Osteoblast (primary cell): Measurements from ENCODE around the gene PLAAT4. TPM values are rescaled to one million over a fixed set of nuclear protein-coding genes. Genes with fewer than 3 reads are reported as not detected.

Experiments used
- DNase-seq: peaks from one replicate; pipeline ENCODE4 v3.0.0; 2011; ENCODE audit warnings: low spot score, mixed read lengths; ENCODE audit not compliant: insufficient read length; ENCODE audit errors: missing footprints
- H2AFZ ChIP-seq: 2 replicates; pipeline ENCODE4 v1.6.0; 2011; ENCODE audit warnings: mild to moderate bottlenecking, low read length
- H3K27ac ChIP-seq: 2 replicates; pipeline ENCODE4 v1.5.1; 2011; ENCODE audit warnings: mild to moderate bottlenecking, low read depth, low read length, moderate library complexity
- H3K27me3 ChIP-seq: 2 replicates; pipeline ENCODE4 v1.6.0; 2012; ENCODE audit warnings: mild to moderate bottlenecking, control low read depth, inconsistent platforms, low read length, moderate library complexity; ENCODE audit not compliant: insufficient read depth
- H3K36me3 ChIP-seq: 2 replicates; pipeline ENCODE4 v1.5.1; 2011; ENCODE audit warnings: mild to moderate bottlenecking, low read length, control low read depth, moderate library complexity; ENCODE audit not compliant: insufficient read depth
- H3K4me1 ChIP-seq: 2 replicates; pipeline ENCODE4 v1.5.1; 2011; ENCODE audit warnings: mild to moderate bottlenecking, low read length, control low read depth, moderate library complexity; ENCODE audit not compliant: insufficient read depth
- H3K4me2 ChIP-seq: 2 replicates; pipeline ENCODE4 v1.6.0; 2011; ENCODE audit warnings: mild to moderate bottlenecking, low read length; ENCODE audit not compliant: insufficient read depth
- H3K4me3 ChIP-seq: fragments of 200-600 bp; sonication (generic); 3 replicates; pipeline ENCODE4 v1.5.1; 2012; ENCODE audit warnings: mild to moderate bottlenecking, low read length, inconsistent platforms; ENCODE audit not compliant: insufficient read depth
- H3K79me2 ChIP-seq: 2 replicates; pipeline ENCODE4 v1.6.0; 2012; ENCODE audit warnings: mild to moderate bottlenecking, low read length, control low read depth, inconsistent platforms; ENCODE audit not compliant: insufficient read depth
- H3K9me3 ChIP-seq: 2 replicates; pipeline ENCODE4 v1.5.1; 2011; ENCODE audit warnings: low read depth, low read length, control low read depth
- H4K20me1 ChIP-seq: 2 replicates; pipeline ENCODE4 v1.6.0; 2012; ENCODE audit warnings: mild to moderate bottlenecking, low read length, control low read depth; ENCODE audit not compliant: insufficient read depth
- CTCF ChIP-seq: IDR thresholded peaks from 2 replicates; pipeline ENCODE4 v1.5.1; 2011; ENCODE audit warnings: mild to moderate bottlenecking, low read depth, low read length, moderate library complexity; ENCODE audit errors: extremely low read depth
- total RNA-seq: library from RNA; depleted of rRNA; stranded (reverse); fragments of >200 nt; gene quantifications from 2 replicates; pipeline ENCODE4 v1.2.3, GENCODE V29; 2012

The PLAAT4 gene
- total RNA-seq, 1 donor: 26.1 TPM

GRCh38 chr11:63554877-63555223, 18.2 kb downstream of the PLAAT4 start:
- H3K9me3 ChIP-seq: no peaks in the 10 kb centered on the region
- H2AFZ ChIP-seq: no peak overlapping the region
- no peaks in the 10 kb centered on the region for H3K27me3 ChIP-seq
- no peaks in the 10 kb centered on the region for H4K20me1 ChIP-seq
- H3K4me1 ChIP-seq: peaks cover 4% of the 10 kb centered on the region
- no peaks in the 10 kb centered on the region for H3K36me3 ChIP-seq
- H3K4me3 ChIP-seq: no peak overlapping the region
- no peak for DNase-seq
- no peak for TF ChIP-seq CTCF
- H3K27ac ChIP-seq: no peak overlapping the region
- H3K79me2 ChIP-seq: no peaks in the 10 kb centered on the region
- H3K4me2 ChIP-seq: no peak overlapping the region

GRCh38 chr11:63556404-63557013, 19.9 kb downstream of the PLAAT4 start:
- TF ChIP-seq CTCF: no peak
- Histone ChIP-seq H3K27ac (no peak overlapping the region), H3K79me2 (no peaks in the 10 kb centered on the region), H3K36me3 (no peaks in the 10 kb centered on the region), H3K4me3 (no peak overlapping the region), H4K20me1 (no peaks in the 10 kb centered on the region), H3K27me3 (no peaks in the 10 kb centered on the region), H3K9me3 (no peaks in the 10 kb centered on the region), H2AFZ (no peak overlapping the region), H3K4me1 (peaks cover 12% of the 10 kb centered on the region), H3K4me2 (no peak overlapping the region)
- DNase-seq: no peak

DNA sequence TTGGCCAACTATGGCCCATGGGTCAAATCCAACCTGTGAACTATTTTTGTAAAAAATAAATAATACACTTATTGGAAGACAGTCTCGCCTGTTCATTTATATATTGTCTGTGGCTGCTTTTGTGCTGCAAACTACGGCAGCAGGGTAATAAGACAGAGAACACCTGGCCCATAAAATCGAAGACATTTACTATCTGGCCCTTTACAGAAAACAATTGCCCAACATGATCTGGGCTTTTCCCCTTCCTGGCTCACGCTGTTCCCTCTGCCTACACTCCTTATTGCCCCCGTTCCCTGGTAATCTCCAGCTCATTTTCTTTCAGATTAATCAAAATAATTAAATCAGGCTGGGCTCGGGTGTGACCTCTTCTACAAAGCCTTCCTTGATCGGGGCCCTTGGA, 21.0 kb downstream of the PLAAT4 start:
- no peaks in the 10 kb centered on the region for H4K20me1 ChIP-seq
- no peaks in the 10 kb centered on the region for H3K79me2 ChIP-seq
- no peaks in the 10 kb centered on the region for H3K27me3 ChIP-seq
- H3K36me3 ChIP-seq: no peaks in the 10 kb centered on the region
- H3K9me3 ChIP-seq: no peaks in the 10 kb centered on the region
- no peak overlapping the region for H3K27ac ChIP-seq
- H3K4me2 ChIP-seq: no peak overlapping the region
- peaks cover 12% of the 10 kb centered on the region for H3K4me1 ChIP-seq
- H2AFZ ChIP-seq: no peak overlapping the region
- H3K4me3 ChIP-seq: no peak overlapping the region
- TF ChIP-seq CTCF: no peak
- DNase-seq: no peak

DNA sequence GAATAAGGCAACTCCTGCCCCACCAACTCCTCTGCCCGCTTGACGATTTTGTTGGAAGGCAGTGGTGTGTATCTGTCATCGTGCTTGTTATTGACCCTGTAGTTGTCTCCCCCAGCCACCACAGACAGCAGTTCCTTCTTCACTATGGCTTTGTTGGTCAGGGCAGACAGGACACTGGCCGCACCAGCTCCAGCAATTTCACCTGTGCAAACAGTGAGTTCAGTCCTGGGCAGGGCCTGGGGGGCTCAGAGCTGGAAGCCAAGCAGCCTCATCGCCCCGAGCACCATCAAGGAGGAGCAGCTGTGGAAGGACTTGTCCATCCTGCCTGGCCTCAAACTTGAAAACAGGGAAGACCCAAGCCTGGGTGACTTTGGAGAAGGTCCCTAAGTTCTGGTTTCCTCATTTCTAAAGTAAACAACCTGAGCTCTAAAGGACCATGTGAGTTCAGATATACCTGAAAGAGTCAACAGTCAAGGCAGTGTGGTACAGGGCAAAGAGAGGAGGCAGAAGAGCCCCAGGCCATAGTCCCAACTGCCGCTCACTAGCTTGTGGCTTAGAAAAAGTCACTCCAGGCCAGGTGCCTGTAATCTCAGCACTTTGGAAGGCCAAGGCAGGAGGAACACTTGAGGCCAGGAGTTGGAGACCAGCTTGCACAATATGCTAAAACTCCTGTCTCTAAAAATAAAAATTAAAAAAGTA, 22.0 kb downstream of the PLAAT4 start:
- no peak for DNase-seq
- no peaks in the 10 kb centered on the region for H3K79me2 ChIP-seq
- H3K4me2 ChIP-seq: no peak overlapping the region
- no peak overlapping the region for H3K27ac ChIP-seq
- H3K36me3 ChIP-seq: no peaks in the 10 kb centered on the region
- no peak overlapping the region for H3K4me3 ChIP-seq
- H4K20me1 ChIP-seq: no peaks in the 10 kb centered on the region
- no peaks in the 10 kb centered on the region for H3K27me3 ChIP-seq
- TF ChIP-seq CTCF: no peak
- no peak overlapping the region for H2AFZ ChIP-seq
- peaks cover 9% of the 10 kb centered on the region for H3K4me1 ChIP-seq
- no peaks in the 10 kb centered on the region for H3K9me3 ChIP-seq
